Prostate gland (tissue), 2 donors: ENCODE results near the gene ADARB2.

Source experiments
- POLR2A ChIP-seq: fragments of 450-650 bp; IDR thresholded peaks from one replicate; pipeline ENCODE4 v1.6.1; 2016; ENCODE audit warnings: antibody characterized with exemption, mild to moderate bottlenecking
- TF ChIP-seq, protein P1 (sequence below), 4 experiments: fragments of 200-600 bp in 2 of 4; fragments of 450-650 bp in 2 of 4; sonication (generic) in 2 of 4; IDR thresholded peaks; 1 replicate in 3 of 4; 2 replicates in 1 of 4; pipeline ENCODE4 v1.5.1; 2016 to 2019; ENCODE audit warnings: antibody characterized with exemption in 4 of 4, mild to moderate bottlenecking in 2 of 4, moderate library complexity in 2 of 4

DNA sequence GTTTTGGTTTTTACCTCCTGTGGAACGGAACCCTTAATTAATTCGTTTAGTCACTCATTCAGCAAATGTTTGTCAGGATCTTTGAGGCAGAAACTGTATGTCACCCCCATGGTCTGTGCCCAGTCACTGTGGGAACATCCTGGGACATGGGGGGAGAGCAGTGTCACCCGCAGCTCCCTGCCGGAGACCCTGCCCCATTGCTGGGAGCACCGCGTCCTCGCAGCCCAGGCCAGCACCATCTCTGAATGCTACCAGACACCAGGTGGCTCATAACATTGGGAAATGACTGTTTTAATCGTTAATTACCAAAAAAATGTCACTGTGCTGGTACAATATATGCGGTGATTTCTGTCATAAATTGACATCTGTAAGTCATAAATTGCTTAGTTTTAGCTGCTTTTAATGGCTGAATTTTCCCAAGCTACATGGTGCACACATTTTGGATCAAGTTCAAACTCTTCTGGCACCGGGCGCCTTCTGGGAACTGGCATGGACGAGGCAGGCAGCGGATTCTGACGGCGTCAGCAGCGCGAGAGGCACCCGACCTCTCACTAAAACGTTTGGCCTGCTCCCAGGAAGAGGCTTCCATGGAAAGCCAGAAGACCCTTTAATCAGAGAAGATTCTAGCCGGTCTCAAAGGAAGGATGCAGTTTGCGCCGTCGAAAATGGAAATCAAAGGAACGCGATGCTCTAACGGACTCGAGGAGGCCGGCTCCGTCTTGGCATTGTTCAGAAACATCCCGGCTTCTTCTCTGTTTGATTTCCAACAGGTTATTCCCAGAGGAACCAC is 184.2 kb downstream of the ADARB2 start:
- TF ChIP-seq, protein P1, sequence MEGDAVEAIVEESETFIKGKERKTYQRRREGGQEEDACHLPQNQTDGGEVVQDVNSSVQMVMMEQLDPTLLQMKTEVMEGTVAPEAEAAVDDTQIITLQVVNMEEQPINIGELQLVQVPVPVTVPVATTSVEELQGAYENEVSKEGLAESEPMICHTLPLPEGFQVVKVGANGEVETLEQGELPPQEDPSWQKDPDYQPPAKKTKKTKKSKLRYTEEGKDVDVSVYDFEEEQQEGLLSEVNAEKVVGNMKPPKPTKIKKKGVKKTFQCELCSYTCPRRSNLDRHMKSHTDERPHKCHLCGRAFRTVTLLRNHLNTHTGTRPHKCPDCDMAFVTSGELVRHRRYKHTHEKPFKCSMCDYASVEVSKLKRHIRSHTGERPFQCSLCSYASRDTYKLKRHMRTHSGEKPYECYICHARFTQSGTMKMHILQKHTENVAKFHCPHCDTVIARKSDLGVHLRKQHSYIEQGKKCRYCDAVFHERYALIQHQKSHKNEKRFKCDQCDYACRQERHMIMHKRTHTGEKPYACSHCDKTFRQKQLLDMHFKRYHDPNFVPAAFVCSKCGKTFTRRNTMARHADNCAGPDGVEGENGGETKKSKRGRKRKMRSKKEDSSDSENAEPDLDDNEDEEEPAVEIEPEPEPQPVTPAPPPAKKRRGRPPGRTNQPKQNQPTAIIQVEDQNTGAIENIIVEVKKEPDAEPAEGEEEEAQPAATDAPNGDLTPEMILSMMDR (IDR thresholded peaks at IDR 0.05) = no peak
- TF ChIP-seq POLR2A = no peak
